Duodenal mucosa (tissue), 2 donors: ENCODE measurements around the gene FBXL7.

ENCODE experiments used
- H3K27ac ChIP-seq: one replicate; pipeline ENCODE4 v1.7.0; 2013; ENCODE audit warnings: low read depth, low read length
- H3K27me3 ChIP-seq, 2 donors: one replicate each; pipeline ENCODE4 v1.7.0; 2013; ENCODE audit warnings: low read length in 2 of 2, control low read depth in 1 of 2; ENCODE audit not compliant: insufficient read depth in 2 of 2, control insufficient read depth in 1 of 2
- H3K36me3 ChIP-seq, 2 donors: one replicate each; pipeline ENCODE4 v1.7.0; 2013; ENCODE audit warnings: low read length in 2 of 2, control low read depth in 1 of 2; ENCODE audit not compliant: insufficient read depth in 2 of 2, control insufficient read depth in 1 of 2
- H3K4me1 ChIP-seq, 2 donors: one replicate each; pipeline ENCODE4 v1.7.0; 2013; ENCODE audit warnings: low read length in 2 of 2, control low read depth in 1 of 2; ENCODE audit not compliant: insufficient read depth in 2 of 2, control insufficient read depth in 1 of 2
- H3K4me3 ChIP-seq, 2 donors: one replicate each; pipeline ENCODE4 v1.7.0; 2013; ENCODE audit warnings: low read length in 2 of 2, low read depth in 1 of 2
- H3K9ac ChIP-seq, 2 donors: one replicate each; pipeline ENCODE4 v1.7.0; 2013; ENCODE audit warnings: low read length in 2 of 2, low read depth in 1 of 2
- H3K9me3 ChIP-seq, 2 donors: one replicate each; pipeline ENCODE4 v1.7.0; 2013; ENCODE audit warnings: low read length in 2 of 2, control low read depth in 1 of 2; ENCODE audit not compliant: control insufficient read depth in 1 of 2

FBXL7 gene

GRCh38 chr5:15689836-15690235 is 189.9 kb downstream of the FBXL7 start:
- H3K27ac ChIP-seq: no peak overlapping the region
- no peak overlapping the region for H3K4me3 ChIP-seq
- H3K27me3 ChIP-seq: no peaks in the 10 kb centered on the region
- no peaks in the 10 kb centered on the region for H3K4me1 ChIP-seq
- H3K36me3 ChIP-seq: no peaks in the 10 kb centered on the region
- H3K9ac ChIP-seq: no peak overlapping the region
- H3K9me3 ChIP-seq: peaks cover 3 to 19% of the 10 kb centered on the region in 2 donors

- Histone ChIP-seq H3K4me1 (no peaks in the 10 kb centered on the region), H3K9ac (no peak overlapping the region), H3K27ac (no peak overlapping the region), H3K36me3 (no peaks in the 10 kb centered on the region), H3K4me3 (no peak overlapping the region), H3K9me3 (peaks cover 3 to 18% of the 10 kb centered on the region in 2 donors), H3K27me3 (no peaks in the 10 kb centered on the region)
Observed at GRCh38 chr5:15690611-15691010, 190.6 kb downstream of the FBXL7 start.

GRCh38 chr5:15691521-15691920 is 191.5 kb downstream of the FBXL7 start:
- H3K4me1 ChIP-seq: no peaks in the 10 kb centered on the region

GRCh38 chr5:15692706-15693381 is 192.9 kb downstream of the FBXL7 start:
- H3K27me3 ChIP-seq: no peaks in the 10 kb centered on the region
- H3K9me3 ChIP-seq: peaks cover 3 to 11% of the 10 kb centered on the region in 2 donors
- no peak overlapping the region for H3K4me3 ChIP-seq
- H3K4me1 ChIP-seq: no peaks in the 10 kb centered on the region
- no peak overlapping the region for H3K9ac ChIP-seq
- no peak overlapping the region for H3K27ac ChIP-seq
- H3K36me3 ChIP-seq: no peaks in the 10 kb centered on the region

More at GRCh38 chr5:15691521-15691920, 191.5 kb downstream of the FBXL7 start:
- Histone ChIP-seq H3K27ac (no peak overlapping the region), H3K9ac (no peak overlapping the region), H3K9me3 (peaks cover 3 to 16% of the 10 kb centered on the region in 2 donors), H3K4me3 (no peak overlapping the region), H3K36me3 (no peaks in the 10 kb centered on the region), H3K27me3 (no peaks in the 10 kb centered on the region)

GRCh38 chr5:15693382-15693728 is 193.4 kb downstream of the FBXL7 start:
- no peaks in the 10 kb centered on the region for H3K4me1 ChIP-seq
- no peak overlapping the region for H3K4me3 ChIP-seq
- no peak overlapping the region for H3K27ac ChIP-seq
- H3K27me3 ChIP-seq: no peaks in the 10 kb centered on the region
- no peak overlapping the region for H3K9ac ChIP-seq
- peaks cover 3 to 11% of the 10 kb centered on the region in 2 donors for H3K9me3 ChIP-seq
- no peaks in the 10 kb centered on the region for H3K36me3 ChIP-seq

DNA sequence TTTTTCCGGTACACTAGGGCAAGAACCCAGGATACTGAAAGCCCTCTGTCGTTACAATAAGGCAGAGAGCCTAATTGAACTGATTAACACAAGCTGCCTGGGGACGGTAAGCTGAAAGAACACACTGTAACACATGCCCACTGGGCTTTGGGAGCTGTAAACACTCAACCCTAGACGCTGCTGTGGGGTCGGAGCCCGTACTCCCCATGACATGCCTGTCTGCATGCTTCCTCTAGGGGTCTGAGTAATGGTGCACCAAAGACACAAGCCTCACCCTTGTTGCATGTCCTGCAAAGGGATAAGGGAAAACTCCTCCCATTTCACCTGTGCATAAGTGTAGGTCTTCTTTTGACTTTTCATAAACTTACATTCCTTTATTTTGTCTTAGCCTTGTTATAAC is 194.0 kb downstream of the FBXL7 start:
- H3K4me3 ChIP-seq: no peak overlapping the region
- no peaks in the 10 kb centered on the region for H3K36me3 ChIP-seq
- no peak overlapping the region for H3K27ac ChIP-seq
- H3K9me3 ChIP-seq: peaks cover 3 to 11% of the 10 kb centered on the region in 2 donors
- H3K27me3 ChIP-seq: no peaks in the 10 kb centered on the region
- H3K9ac ChIP-seq: no peak overlapping the region
- H3K4me1 ChIP-seq: no peaks in the 10 kb centered on the region

DNA sequence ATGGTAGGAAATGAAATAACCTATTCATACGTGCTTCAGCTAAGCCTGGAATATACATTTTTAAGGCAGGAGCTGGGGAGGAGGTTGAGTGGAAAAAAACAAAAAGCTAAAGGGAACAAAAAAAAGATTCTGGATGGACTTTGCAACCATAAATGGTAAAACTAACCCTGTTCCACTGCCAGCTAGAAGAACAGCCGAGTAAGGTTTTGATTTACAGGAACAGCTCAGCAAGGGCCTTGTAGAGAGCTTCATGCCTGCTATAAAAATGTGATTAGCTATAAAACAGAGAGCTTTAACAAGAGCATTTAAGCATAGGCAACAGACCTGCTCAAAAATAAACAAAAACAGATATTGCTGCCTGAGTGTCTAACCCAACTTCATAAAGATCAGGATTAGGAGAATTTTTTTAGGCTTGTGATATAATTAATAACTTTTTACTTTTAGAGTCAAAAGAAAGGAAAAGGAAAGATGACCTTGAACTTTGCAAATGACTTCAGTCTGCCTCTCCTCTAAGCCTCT is 194.8 kb downstream of the FBXL7 start:
- no peaks in the 10 kb centered on the region for H3K27me3 ChIP-seq
- H3K4me1 ChIP-seq: no peaks in the 10 kb centered on the region
- H3K36me3 ChIP-seq: no peaks in the 10 kb centered on the region
- no peak overlapping the region for H3K9ac ChIP-seq
- H3K4me3 ChIP-seq: no peak overlapping the region
- peaks cover 3 to 11% of the 10 kb centered on the region in 2 donors for H3K9me3 ChIP-seq
- no peak overlapping the region for H3K27ac ChIP-seq

- no peak overlapping the region for H3K27ac ChIP-seq
- no peaks in the 10 kb centered on the region for H3K36me3 ChIP-seq
- no peak overlapping the region for H3K9ac ChIP-seq
- H3K27me3 ChIP-seq: no peaks in the 10 kb centered on the region
- H3K9me3 ChIP-seq: peaks cover 3 to 11% of the 10 kb centered on the region in 2 donors
- H3K4me1 ChIP-seq: no peaks in the 10 kb centered on the region
- no peak overlapping the region for H3K4me3 ChIP-seq
Observed at GRCh38 chr5:15695215-15695731, 195.3 kb downstream of the FBXL7 start.

DNA sequence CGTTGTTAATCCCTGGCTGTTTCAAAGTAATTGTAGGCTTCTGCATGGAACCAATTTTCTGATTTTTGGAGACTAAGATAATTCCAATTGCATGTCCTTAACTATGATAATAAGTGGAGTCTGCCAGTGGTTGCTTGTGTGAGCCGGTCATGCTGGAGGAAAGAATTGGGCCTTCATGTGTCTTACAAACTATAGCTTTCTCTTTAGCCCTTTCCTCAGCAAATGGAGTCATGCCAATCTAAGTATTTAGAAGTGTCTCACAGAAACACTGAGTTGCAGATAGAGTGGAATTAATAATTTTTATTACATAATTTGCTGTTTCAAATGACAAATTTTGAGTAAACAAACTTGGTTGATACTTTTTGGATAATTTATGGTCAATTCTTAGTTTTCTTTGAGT is 200.4 kb downstream of the FBXL7 start:
- Histone ChIP-seq H3K4me1 (no peaks in the 10 kb centered on the region), H3K27me3 (no peaks in the 10 kb centered on the region), H3K9me3 (peaks cover 0 to 3% of the 10 kb centered on the region in 2 donors), H3K9ac (no peak overlapping the region), H3K4me3 (no peak overlapping the region), H3K27ac (no peak overlapping the region), H3K36me3 (no peaks in the 10 kb centered on the region)

- Histone ChIP-seq H3K4me1 (no peaks in the 10 kb centered on the region), H3K36me3 (no peaks in the 10 kb centered on the region), H3K27ac (no peak overlapping the region), H3K27me3 (no peaks in the 10 kb centered on the region), H3K9me3 (peaks cover 0 to 7% of the 10 kb centered on the region in 2 donors), H3K9ac (no peak overlapping the region), H3K4me3 (no peak overlapping the region)
Observed at GRCh38 chr5:15702102-15702501, 202.1 kb downstream of the FBXL7 start.
